GM19193 (cell line): ENCODE data around the gene MRPL43.

Experiments
- POLR2A ChIP-seq: IDR thresholded peaks from 4 replicates; pipeline ENCODE4 v1.6.1; 2011; ENCODE audit not compliant: insufficient read depth, insufficient read length; ENCODE audit errors: extremely low read depth

The MRPL43 gene

GRCh38 chr10:100998991-100999741 lies 11.9 kb upstream of the MRPL43 start:
- peak; percentile 21 for TF ChIP-seq POLR2A

- no peak for TF ChIP-seq POLR2A
Observed at GRCh38 chr10:100998183-100998990, 11.1 kb upstream of the MRPL43 start.

DNA sequence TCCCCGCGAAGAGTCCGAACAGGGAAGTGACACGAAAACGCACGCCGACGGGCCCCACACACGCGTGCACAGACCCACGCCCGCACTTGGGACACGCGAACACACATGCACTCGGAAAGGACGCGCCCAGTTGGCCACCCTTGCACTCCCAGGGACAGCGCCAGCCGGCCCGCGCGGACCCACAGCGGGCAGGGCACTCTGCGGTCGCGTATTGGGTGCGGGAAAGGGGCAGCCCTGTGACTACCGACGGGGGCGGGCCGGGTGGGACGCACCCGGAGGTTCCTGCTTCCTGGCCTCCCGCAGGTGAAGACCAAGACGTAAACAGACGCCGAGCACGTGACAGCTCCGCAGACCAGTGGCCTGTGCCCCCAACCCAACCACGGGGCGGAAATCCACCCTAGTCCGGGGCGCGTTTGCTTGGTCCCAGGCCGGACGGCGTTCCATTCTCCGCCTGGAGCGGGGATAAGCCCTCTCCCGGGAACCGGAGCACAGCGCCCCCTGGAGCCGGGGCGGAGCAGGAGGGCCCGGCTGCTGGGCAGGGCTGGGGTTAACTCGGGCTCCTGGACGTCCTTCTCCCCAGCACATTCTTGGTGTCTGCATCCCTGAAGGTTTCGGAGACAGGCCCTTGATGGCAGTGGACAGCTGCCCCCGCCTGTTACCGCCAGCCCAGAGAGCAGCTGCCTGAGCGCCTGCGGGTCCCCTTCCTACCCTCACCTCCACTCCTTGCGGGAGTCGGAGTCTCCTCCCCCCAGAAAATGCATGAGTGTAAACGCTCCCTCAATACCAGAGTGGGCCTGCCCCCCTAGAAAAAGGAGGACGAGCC lies 10.3 kb upstream of the MRPL43 start:
- no peak for TF ChIP-seq POLR2A

- TF ChIP-seq POLR2A = no peak
Observed at GRCh38 chr10:100996678-100997359, 9.5 kb upstream of the MRPL43 start.

GRCh38 chr10:100995181-100995580 lies 7.9 kb upstream of the MRPL43 start:
- TF ChIP-seq POLR2A = no peak

GRCh38 chr10:100993986-100994708 lies 6.8 kb upstream of the MRPL43 start:
- TF ChIP-seq POLR2A = peak; percentile 24

DNA sequence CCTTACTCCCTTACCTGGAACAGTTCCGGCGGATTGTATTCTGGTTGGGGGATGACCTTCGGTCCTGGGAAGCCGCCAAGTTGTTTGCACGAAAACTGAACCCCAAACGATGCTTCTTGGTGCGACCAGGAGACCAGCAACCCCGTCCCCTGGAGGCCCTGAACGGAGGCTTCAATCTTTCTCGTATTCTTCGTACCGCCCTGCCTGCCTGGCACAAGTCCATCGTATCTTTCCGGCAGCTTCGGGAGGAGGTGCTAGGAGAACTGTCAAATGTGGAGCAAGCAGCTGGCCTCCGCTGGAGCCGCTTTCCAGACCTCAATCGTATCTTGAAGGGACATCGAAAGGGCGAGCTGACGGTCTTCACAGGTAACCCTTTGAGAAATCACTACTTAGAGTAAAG lies 1.8 kb upstream of the MRPL43 start:
- no peak for TF ChIP-seq POLR2A

DNA sequence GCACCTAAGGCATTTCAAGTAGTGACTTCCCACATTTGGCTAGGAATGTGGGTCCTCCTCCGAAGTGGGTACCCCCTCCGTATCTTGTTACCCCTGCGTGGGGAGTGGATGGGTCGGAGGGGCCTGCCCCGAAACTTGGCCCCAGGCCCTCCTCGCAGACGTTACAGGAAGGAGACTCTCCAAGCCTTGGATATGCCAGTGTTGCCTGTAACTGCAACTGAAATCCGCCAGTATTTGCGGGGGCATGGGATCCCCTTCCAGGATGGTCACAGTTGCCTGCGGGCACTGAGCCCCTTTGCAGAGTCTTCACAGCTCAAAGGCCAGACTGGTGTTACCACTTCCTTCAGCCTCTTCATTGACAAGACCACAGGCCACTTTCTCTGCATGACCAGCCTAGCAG lies 869 bp upstream of the MRPL43 start:
- no peak for TF ChIP-seq POLR2A

DNA sequence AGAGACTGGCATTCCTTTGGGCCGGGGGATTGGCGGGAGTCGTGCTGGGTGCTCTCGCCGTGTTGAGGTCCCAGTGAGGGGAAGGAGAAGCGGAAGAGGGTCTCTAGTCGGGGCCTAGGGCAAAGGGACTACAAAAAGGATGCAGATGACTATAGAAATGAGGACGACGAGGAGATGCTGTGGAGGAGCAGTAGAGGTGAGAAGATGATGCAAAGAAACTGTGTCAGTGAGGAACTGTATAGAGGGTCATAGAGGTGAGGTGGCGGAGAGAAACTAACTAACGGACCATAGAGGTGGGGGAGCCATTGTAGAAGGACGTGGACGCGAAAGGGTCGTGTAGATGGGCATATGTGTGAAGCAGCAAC lies 370 bp upstream of the MRPL43 start:
- TF ChIP-seq POLR2A = no peak

GRCh38 chr10:100986623-100986951 lies 710 bp downstream of the MRPL43 start:
- no peak for TF ChIP-seq POLR2A

DNA sequence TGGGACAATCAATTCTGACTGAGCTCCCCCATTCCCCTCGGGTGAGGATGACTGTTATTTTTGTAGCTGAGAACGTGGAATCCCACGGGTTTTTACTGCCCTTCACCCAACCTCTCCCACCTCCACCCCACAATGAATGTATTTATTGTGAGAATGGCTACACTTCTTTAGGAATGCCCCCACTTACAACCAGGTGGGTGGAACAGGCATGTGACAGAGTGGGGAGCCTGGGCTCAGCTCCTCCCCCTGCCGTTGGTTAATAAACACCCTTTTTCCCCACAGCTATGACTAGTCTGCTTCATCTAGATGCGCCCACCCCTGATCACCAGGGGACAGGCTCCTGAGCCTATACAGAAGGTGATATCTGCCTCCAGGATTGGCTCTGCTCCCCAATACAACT lies 2.0 kb downstream of the MRPL43 start:
- TF ChIP-seq POLR2A = no peak

- TF ChIP-seq POLR2A = no peak
Observed at GRCh38 chr10:100984672-100985177, 2.6 kb downstream of the MRPL43 start.

DNA sequence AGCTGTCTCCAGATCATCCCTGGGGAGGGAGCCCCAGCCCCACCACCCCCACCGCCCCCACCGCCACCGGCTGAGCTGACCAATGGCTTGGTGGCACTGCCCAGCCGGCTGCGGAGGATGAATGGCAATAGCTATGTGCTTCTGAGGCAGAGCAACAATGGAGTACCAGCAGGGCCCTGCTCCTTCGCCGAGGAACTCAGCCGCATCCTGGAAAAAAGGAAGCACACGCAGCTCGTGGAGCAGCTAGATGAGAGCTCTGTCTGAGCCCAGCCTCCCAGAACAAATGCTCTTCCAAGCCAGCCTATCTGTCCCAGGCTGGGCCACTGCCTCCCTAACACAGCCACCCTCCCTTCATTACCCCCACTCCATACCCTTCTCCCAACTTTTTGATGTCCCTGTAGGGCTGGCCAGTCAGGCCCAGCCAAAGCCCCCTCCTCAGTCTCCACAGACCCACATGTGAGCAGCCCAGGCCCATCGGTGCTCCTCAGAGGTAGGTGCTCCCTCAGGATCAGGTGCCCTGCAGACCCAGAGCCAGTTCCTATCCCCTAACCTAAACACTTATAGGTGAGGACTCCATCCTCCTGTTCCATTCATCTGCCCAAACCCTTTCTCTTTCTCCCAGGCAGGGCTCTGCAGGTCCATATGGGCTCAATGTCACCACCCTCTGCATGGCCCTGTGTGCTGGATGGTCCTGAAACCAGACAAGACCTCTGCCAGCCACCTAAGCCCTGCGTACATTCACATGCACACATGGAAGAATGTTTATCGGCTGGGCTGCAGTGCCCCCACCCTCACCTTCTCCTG lies 3.2 kb downstream of the MRPL43 start:
- TF ChIP-seq POLR2A = no peak
